Measurements from ENCODE around the gene RNF41. TPM values are rescaled to one million over a fixed set of nuclear protein-coding genes. Genes with fewer than 3 reads are reported as not detected.

Gene RNF41
- total and polyA plus RNA-seq, 2 donors (not counting 1 experiment from before 2014, with no cell fraction given): 113 to 129 TPM

DNA sequence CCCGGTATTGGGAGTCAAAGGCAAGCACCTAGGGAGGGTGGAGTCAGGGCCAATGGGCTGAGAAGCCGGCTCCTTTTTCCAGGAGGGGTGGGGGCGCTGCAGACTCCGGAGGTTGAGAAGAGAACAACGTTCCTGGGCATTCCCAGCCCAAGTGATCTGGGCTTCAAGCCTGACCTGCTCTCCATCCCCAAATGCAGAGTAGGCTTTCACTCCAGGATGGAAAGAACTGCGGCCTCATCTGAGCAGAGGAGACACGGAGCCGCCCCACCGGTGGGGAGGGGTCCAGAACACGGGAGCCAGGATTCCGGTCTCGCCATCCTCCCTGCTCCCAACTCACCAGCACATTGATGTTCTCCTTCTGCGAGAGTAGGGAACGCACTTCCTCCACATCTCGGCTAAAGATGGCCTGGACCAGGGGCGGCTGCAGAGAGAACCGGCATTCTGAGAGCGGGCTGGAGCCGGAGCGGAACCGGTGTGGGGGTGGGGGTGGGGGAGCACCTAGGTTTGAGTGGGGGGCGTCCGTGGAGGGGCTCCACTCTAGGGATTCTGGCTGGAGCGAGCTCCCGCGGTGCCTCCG lies 35.9 kb upstream of the RNF41 start:
- H3K9ac ChIP-seq (ENCODE audit: low read length): peak overlapping the region; percentile 97
- peaks cover 36% of the 10 kb centered on the region for H3K79me2 ChIP-seq (ENCODE audit: control insufficient read depth, insufficient read depth, low read length)
- Mint-ChIP-seq H3K9me3 (ENCODE audit: insufficient read depth) (no peaks in the 10 kb centered on the region), H3K27me3 (no peaks in the 10 kb centered on the region), H3K4me1 (peaks cover 18% of the 10 kb centered on the region), H3K4me3 (peak overlapping the region; percentile 83), H3K27ac (peak overlapping the region; percentile 78)
- intact Hi-C loops (cut with micrococcal nuclease): loop anchor here (1.0 to 5.0 kb wide), 8 partner anchors 10 to 207 kb away; partner anchors contain the start of genes CS, NABP2 and ZC3H10
- no peaks in the 10 kb centered on the region for H3K9me3 ChIP-seq (ENCODE audit: control extremely low read depth in 1 of 3, control insufficient read depth in 2 of 3, insufficient read depth in 1 of 3, low read length in 2 of 3)
- DNase-seq (no peak), ATAC-seq (ENCODE audit: low read depth) (no peak)
- H2AFZ ChIP-seq (ENCODE audit: insufficient read depth, low read depth, low read length, poor library complexity, severe bottlenecking): peak overlapping the region; percentile 100
- peaks cover 21% of the 10 kb centered on the region for H4K20me1 ChIP-seq (ENCODE audit: control insufficient read depth, insufficient read depth, low read length, poor library complexity, severe bottlenecking)
- H3K27me3 ChIP-seq (replicated peaks in 1 of 4; ENCODE audit: control extremely low read depth in 1 of 4, control insufficient read depth in 3 of 4, insufficient read depth in 4 of 4, low read length in 3 of 4): no peaks in the 10 kb centered on the region
- H3K4me2 ChIP-seq (replicated peaks; ENCODE audit: low read depth, low read length, poor library complexity, severe bottlenecking): peak overlapping the region; percentile 98
- CTCF ChIA-PET: interaction anchor here (0.6 to 5.8 kb wide), 29 partner anchors 9 to 283 kb away, joined by 3 to 40 read pairs (median 4); partner anchors contain the start of genes RNF41, SMARCC2, SPRYD4 and TIMELESS
- peaks cover 16 to 21% of the 10 kb centered on the region in 2 donors for H3K4me1 ChIP-seq (ENCODE audit: control insufficient read depth in 2 of 2, insufficient read depth in 2 of 2, low read length in 2 of 2)
- H3K27ac ChIP-seq (ENCODE audit: low read length in 2 of 2): peak overlapping the region in 1 of 2 donors; percentile 81
- H3K4me3 ChIP-seq (ENCODE audit: control extremely low read depth in 1 of 5, extremely low read depth in 1 of 5, insufficient read depth in 1 of 5, low read depth in 2 of 5, low read length in 4 of 5): peak overlapping the region; percentile 31 to 99 (median 73)
- POLR2A ChIA-PET: interaction anchor here (1.0 to 2.3 kb wide), 6 partner anchors 9 to 379 kb away, joined by 3 to 12 read pairs (median 4); partner anchors contain the start of genes COQ10A, CS, RNF41 and ZC3H10
- 0% methylated on average over 22 of the region's 27 CpGs for WGBS (ENCODE audit: insufficient coverage)
- TF ChIP-seq EZH2 (IDR thresholded peaks at IDR 0.05; ENCODE audit: borderline replicate concordance, insufficient read depth, low read depth, low read length, poor library complexity, severe bottlenecking): no peak
- H3K36me3 ChIP-seq (replicated peaks in 1 of 2; ENCODE audit: control extremely low read depth in 1 of 2, control insufficient read depth in 1 of 2, extremely low read depth in 1 of 2, insufficient read depth in 2 of 2, low read length in 1 of 2): peaks cover 2 to 37% of the 10 kb centered on the region in 2 experiments

DNA sequence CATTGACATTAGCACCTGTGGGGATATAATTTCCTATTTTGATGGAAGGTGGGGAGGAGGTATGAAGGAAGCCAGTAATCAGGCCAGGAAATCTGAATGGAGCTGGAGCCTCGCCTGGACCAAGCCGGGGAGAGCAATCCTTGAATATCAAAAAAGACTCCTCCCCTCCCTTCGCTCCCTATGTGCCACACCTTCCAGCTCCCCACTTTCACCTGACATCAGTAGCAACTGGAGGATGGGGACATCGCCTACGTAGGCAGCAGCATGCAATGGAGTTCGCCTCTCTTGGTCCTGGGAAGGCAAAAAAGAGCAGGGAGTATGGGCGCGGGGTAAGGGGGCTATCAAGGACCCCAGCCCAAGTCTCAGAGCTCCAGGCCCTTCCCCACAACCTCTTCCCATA lies 35.3 kb upstream of the RNF41 start:
- intact Hi-C loops (cut with micrococcal nuclease): loop anchor here (5.0 kb wide), 1 partner anchor 50 kb away; no protein-coding TSS in a partner anchor
- peaks cover 18% of the 10 kb centered on the region for H3K4me1 Mint-ChIP-seq
- H3K27ac ChIP-seq (ENCODE audit: low read length in 2 of 2): peak overlapping the region in 1 of 2 donors; percentile 81

More for the DNA sequence above, 35.3 kb upstream of the RNF41 start:
- DNase-seq: no peak
- TF ChIP-seq EZH2 (IDR thresholded peaks at IDR 0.05; ENCODE audit: borderline replicate concordance, insufficient read depth, low read depth, low read length, poor library complexity, severe bottlenecking): no peak
- TF ChIP-seq, protein P1, sequence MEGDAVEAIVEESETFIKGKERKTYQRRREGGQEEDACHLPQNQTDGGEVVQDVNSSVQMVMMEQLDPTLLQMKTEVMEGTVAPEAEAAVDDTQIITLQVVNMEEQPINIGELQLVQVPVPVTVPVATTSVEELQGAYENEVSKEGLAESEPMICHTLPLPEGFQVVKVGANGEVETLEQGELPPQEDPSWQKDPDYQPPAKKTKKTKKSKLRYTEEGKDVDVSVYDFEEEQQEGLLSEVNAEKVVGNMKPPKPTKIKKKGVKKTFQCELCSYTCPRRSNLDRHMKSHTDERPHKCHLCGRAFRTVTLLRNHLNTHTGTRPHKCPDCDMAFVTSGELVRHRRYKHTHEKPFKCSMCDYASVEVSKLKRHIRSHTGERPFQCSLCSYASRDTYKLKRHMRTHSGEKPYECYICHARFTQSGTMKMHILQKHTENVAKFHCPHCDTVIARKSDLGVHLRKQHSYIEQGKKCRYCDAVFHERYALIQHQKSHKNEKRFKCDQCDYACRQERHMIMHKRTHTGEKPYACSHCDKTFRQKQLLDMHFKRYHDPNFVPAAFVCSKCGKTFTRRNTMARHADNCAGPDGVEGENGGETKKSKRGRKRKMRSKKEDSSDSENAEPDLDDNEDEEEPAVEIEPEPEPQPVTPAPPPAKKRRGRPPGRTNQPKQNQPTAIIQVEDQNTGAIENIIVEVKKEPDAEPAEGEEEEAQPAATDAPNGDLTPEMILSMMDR (IDR thresholded peaks at IDR 0.05): no peak
- Histone ChIP-seq H4K20me1 (ENCODE audit: control insufficient read depth, insufficient read depth, low read length, poor library complexity, severe bottlenecking) (peaks cover 21% of the 10 kb centered on the region), H3K4me2 (replicated peaks; ENCODE audit: low read depth, low read length, poor library complexity, severe bottlenecking) (peak overlapping the region; percentile 98), H3K27me3 (replicated peaks in 1 of 4; ENCODE audit: control extremely low read depth in 1 of 4, control insufficient read depth in 3 of 4, insufficient read depth in 4 of 4, low read length in 3 of 4) (no peaks in the 10 kb centered on the region), H3K9ac (ENCODE audit: low read length) (peak overlapping the region; percentile 97), H2AFZ (ENCODE audit: insufficient read depth, low read depth, low read length, poor library complexity, severe bottlenecking) (no peak overlapping the region), H3K4me3 (ENCODE audit: control extremely low read depth in 1 of 5, extremely low read depth in 1 of 5, insufficient read depth in 1 of 5, low read depth in 2 of 5, low read length in 4 of 5) (peak overlapping the region in 4 of 5 experiments; percentile 59 to 99 (median 76)), H3K9me3 (ENCODE audit: control extremely low read depth in 1 of 3, control insufficient read depth in 2 of 3, insufficient read depth in 1 of 3, low read length in 2 of 3) (no peaks in the 10 kb centered on the region), H3K79me2 (ENCODE audit: control insufficient read depth, insufficient read depth, low read length) (peaks cover 36% of the 10 kb centered on the region), H3K4me1 (ENCODE audit: control insufficient read depth in 2 of 2, insufficient read depth in 2 of 2, low read length in 2 of 2) (peaks cover 16 to 21% of the 10 kb centered on the region in 2 donors), H3K36me3 (replicated peaks in 1 of 2; ENCODE audit: control extremely low read depth in 1 of 2, control insufficient read depth in 1 of 2, extremely low read depth in 1 of 2, insufficient read depth in 2 of 2, low read length in 1 of 2) (peaks cover 2 to 42% of the 10 kb centered on the region in 2 experiments)
- ATAC-seq (ENCODE audit: low read depth): no peak
- Mint-ChIP-seq H3K9me3 (ENCODE audit: insufficient read depth) (no peaks in the 10 kb centered on the region), H3K4me3 (peak overlapping the region; percentile 83), H3K27me3 (no peaks in the 10 kb centered on the region), H3K27ac (peak overlapping the region; percentile 32)
- WGBS (ENCODE audit: insufficient coverage): 82% methylated on average over 4 of the region's 8 CpGs
- POLR2A ChIA-PET: interaction anchor here (0.6 kb wide), 1 partner anchor 316 kb away, joined by 7 read pairs; no protein-coding TSS in a partner anchor
- CTCF ChIA-PET: interaction anchor here (0.6 to 5.8 kb wide), 10 partner anchors 30 to 282 kb away, joined by 3 to 40 read pairs (median 4); partner anchors contain the start of genes RNF41 and SMARCC2
